SK-N-MC (cell line): ENCODE measurements around the gene DPPA4.

Experiments used
- EZH2 ChIP-seq: fragments of 200-600 bp; sonication (generic); IDR thresholded peaks from one replicate; pipeline ENCODE4 v1.6.1; 2017; ENCODE audit warnings: antibody characterized with exemption
- POLR2AphosphoS5 ChIP-seq: IDR thresholded peaks from 2 replicates; pipeline ENCODE4 v1.6.1; 2012; ENCODE audit warnings: mild to moderate bottlenecking, low read depth, low read length, borderline replicate concordance

DNA sequence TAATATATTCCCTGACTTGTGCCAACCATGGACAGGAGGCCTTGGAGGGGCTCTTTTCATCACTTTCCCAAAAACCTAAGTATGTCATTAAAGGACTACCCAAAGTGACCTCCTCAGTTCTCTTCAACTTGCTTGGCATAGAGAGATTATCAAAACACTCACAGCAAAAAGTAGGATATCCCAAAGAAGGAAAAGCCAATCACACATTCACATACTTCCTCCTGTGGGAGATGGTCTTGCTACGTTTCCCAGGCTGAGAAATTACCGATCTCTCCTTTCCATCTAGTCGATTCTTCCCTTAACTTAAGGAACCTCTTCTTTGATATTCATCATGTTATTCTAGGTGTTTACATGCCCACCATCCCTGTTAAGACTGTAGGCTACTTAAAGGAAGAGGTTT, 9.1 kb downstream of the DPPA4 start:
- TF ChIP-seq EZH2 = no peak
- TF ChIP-seq POLR2AphosphoS5 = no peak
